Measurements from ENCODE around the gene AFMID.
"Not testable (repeated sequence)": the region's sequence is repeated elsewhere in the genome, so short reads cannot be mapped to it uniquely, and the experiment has no call there.

AFMID gene

GRCh38 chr17:78219396-78220150, 32.4 kb downstream of the AFMID start:
- DNase-seq (ENCODE audit: extremely low read depth in 1 of 2, low read depth in 1 of 2): no peak

- no peak for DNase-seq (ENCODE audit: extremely low read depth in 1 of 2, low read depth in 1 of 2)
Measured at GRCh38 chr17:78223061-78223460, 35.9 kb downstream of the AFMID start.

- no peak for DNase-seq (ENCODE audit: extremely low read depth in 1 of 2, low read depth in 1 of 2)
Measured at GRCh38 chr17:78223765-78224164, 36.6 kb downstream of the AFMID start.

GRCh38 chr17:78224231-78225087, 37.3 kb downstream of the AFMID start:
- DNase-seq (ENCODE audit: extremely low read depth in 1 of 2, low read depth in 1 of 2): no peak

- DNase-seq (ENCODE audit: extremely low read depth in 1 of 2, low read depth in 1 of 2): no peak
Measured at GRCh38 chr17:78225088-78225865, 38.1 kb downstream of the AFMID start.

- DNase-seq (ENCODE audit: extremely low read depth in 1 of 2, low read depth in 1 of 2): no peak
Measured at GRCh38 chr17:78226055-78226758, 39.0 kb downstream of the AFMID start.

GRCh38 chr17:78226759-78227454, 39.7 kb downstream of the AFMID start:
- no peak for DNase-seq (ENCODE audit: extremely low read depth in 1 of 2, low read depth in 1 of 2)

GRCh38 chr17:78227455-78227916, 40.3 kb downstream of the AFMID start:
- DNase-seq (ENCODE audit: extremely low read depth in 1 of 2, low read depth in 1 of 2): no peak

GRCh38 chr17:78228176-78228575, 41.0 kb downstream of the AFMID start:
- DNase-seq (ENCODE audit: extremely low read depth in 1 of 2, low read depth in 1 of 2): no peak

GRCh38 chr17:78230252-78230962, 43.2 kb downstream of the AFMID start:
- no peak for DNase-seq (ENCODE audit: extremely low read depth in 1 of 2, low read depth in 1 of 2)

- DNase-seq (ENCODE audit: extremely low read depth in 1 of 2, low read depth in 1 of 2): no peak
Measured at GRCh38 chr17:78230996-78231935, 44.1 kb downstream of the AFMID start, which contains the start of gene TMEM235. Gene TMEM235, plus strand, starts transcription at chr17:78231631. Its CDS starts 393 bp downstream, at chr17:78232024.

- DNase-seq (ENCODE audit: extremely low read depth in 1 of 2, low read depth in 1 of 2): no peak
Measured at GRCh38 chr17:78231991-78232858, 45.1 kb downstream of the AFMID start.

GRCh38 chr17:78232859-78233173, 45.7 kb downstream of the AFMID start:
- no peak for DNase-seq (ENCODE audit: extremely low read depth in 1 of 2, low read depth in 1 of 2)

- DNase-seq (ENCODE audit: extremely low read depth in 1 of 2, low read depth in 1 of 2): no peak
Measured at GRCh38 chr17:78233678-78234077, 46.5 kb downstream of the AFMID start.

- DNase-seq (ENCODE audit: extremely low read depth in 1 of 2, low read depth in 1 of 2): no peak
Measured at GRCh38 chr17:78234261-78234865, 47.2 kb downstream of the AFMID start.

- DNase-seq (ENCODE audit: extremely low read depth in 1 of 2, low read depth in 1 of 2): not testable (repeated sequence)
Measured at GRCh38 chr17:78235022-78235421, 47.9 kb downstream of the AFMID start.

GRCh38 chr17:78235885-78236284, 48.7 kb downstream of the AFMID start:
- no peak for DNase-seq (ENCODE audit: extremely low read depth in 1 of 2, low read depth in 1 of 2)
